HFF-Myc (cell line): ENCODE measurements around the gene TRAPPC13.
A peak's percentile ranks its signal among the peaks of the same experiment; 100 is the strongest.
"Not testable (repeated sequence)": the region's sequence is repeated elsewhere in the genome, so short reads cannot be mapped to it uniquely, and the experiment has no call there.

ENCODE experiments used
- DNase-seq: peaks from one replicate; pipeline ENCODE4 v3.0.0-alpha.2; 2011; ENCODE audit warnings: low read depth; ENCODE audit errors: extremely low read depth
- H3K4me3 ChIP-seq: replicated peaks from 2 replicates; pipeline ENCODE4 v1.5.1; 2011; ENCODE audit warnings: low read depth, mild to moderate bottlenecking, control low read depth, low read length
- TF ChIP-seq, protein P1 (sequence below): IDR thresholded peaks from 2 replicates; pipeline ENCODE4 v1.5.1; 2012; ENCODE audit warnings: mild to moderate bottlenecking, low read depth, low read length, control low read depth; ENCODE audit errors: missing control alignments

The TRAPPC13 gene

DNA sequence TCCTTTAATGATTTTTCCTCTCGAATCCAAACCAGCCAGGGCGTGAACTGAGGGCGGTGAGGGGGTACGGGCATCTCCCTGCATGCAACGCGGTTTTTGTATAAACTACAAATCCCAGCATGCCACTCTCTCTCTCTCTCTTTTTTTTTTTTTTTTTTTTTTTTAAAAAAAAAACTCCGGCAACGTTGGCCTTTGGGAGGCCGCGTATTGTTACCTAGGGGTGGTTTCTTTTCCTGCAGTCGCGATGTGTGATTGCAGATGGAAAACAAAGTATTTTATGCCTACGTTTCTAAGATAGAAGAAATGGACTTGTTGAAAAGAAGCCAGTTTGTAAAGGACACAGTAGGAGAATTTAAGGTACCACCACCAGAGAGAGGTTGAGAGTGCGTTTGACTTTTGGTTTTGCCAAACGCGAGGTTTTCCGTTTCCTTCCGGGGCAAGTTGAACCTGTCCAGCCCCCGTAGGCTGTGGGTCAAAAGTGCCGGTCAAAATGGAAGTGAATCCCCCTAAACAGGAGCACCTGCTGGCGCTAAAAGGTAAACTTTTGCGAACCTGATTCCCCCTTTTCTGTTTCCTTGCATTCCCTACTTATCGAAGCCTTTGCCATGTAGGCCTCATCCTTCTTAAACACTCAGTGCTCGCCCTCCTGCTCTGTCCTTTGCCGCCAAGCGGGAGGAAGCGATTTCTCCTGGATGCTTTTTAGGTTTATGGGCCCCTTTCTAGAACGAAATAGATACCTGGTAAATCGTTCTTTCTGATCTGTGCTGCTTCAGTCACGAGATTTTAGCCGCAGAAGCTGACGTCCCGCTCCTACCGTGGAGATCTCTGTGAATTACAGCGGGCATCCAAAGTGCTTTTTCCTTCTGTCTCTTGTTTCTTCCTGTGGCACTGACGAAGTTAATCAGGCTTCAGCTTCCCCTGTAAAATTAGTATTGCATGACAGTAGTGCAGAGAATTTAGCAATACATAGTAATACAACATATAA lies at the start of gene TRAPPC13, which contains the start of gene SHLD3:
Gene TRAPPC13, plus strand, starts transcription at position 457 of the 985 bp plus-strand sequence. Its CDS starts 34 bp downstream, at position 491.
Gene SHLD3, plus strand, starts transcription at position 457 of the 985 bp plus-strand sequence. CDS start 4,561 bp downstream, outside the sequence.
- DNase-seq = peak; percentile 52

DNA sequence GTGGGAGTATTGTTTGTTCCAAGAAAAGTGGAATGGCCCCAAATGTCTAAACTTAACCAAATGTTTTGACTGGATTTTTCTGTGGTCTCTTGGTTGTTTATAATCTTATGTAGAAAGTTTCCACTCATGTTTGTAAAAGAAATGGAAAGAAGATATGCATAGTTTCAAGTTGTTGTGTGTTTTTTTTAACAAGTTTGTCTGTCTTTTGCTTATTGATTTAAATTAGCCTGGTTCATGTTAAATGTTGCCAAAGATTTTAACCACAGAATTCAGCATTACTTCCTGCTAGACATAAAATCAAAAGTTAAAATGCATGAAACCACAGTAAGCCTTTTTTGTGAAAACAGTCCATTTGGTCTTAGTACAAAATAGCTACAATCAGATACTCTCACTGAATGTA lies 47.7 kb upstream of the TRAPPC13 start:
- no peak for DNase-seq
- no peak overlapping the region for H3K4me3 ChIP-seq
- TF ChIP-seq, protein P1, sequence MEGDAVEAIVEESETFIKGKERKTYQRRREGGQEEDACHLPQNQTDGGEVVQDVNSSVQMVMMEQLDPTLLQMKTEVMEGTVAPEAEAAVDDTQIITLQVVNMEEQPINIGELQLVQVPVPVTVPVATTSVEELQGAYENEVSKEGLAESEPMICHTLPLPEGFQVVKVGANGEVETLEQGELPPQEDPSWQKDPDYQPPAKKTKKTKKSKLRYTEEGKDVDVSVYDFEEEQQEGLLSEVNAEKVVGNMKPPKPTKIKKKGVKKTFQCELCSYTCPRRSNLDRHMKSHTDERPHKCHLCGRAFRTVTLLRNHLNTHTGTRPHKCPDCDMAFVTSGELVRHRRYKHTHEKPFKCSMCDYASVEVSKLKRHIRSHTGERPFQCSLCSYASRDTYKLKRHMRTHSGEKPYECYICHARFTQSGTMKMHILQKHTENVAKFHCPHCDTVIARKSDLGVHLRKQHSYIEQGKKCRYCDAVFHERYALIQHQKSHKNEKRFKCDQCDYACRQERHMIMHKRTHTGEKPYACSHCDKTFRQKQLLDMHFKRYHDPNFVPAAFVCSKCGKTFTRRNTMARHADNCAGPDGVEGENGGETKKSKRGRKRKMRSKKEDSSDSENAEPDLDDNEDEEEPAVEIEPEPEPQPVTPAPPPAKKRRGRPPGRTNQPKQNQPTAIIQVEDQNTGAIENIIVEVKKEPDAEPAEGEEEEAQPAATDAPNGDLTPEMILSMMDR = no peak

More for the DNA sequence above, at the start of gene TRAPPC13, which contains the start of gene SHLD3:
- TF ChIP-seq, protein P1 = no peak
- H3K4me3 ChIP-seq = peak within 1 kb of the TSS; percentile 72

DNA sequence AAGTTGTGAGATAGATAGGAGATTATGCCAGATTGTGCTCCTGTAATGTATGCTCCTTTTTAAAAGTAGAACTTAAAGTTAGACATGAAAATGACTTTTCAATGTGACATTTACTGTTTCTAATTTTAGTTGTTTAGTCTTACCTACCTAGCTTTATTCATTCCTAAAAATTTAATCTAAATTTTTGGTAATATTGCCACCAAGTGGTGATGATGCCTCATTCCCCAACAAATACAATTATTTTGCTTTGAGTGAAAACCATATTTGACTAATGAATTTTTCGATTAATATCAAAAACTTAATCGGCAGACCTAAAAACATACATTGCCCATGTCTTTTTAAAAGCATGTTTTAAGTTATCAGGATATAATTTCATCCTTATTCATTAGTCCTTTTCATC lies 36.1 kb upstream of the TRAPPC13 start:
- TF ChIP-seq, protein P1 = no peak
- H3K4me3 ChIP-seq = no peak overlapping the region
- DNase-seq = no peak

DNA sequence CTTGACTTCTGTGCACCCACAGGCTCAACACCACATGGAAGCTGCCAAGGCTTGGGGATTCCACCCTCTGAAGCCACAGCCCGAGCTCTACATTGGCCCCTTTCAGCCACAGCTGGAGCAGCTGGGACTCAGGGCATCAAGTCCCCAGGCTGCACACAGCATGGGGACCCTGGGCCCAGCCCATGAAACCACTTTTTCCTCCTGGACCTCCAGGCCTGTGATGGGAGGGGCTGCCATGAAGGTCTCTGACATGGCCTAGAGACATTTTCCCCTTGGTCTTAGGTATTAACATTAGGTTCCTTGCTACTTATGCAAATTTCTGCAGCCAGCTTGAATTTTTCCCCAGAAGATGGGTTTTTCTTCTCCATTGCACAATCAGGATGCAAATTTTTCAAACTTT lies 23.1 kb upstream of the TRAPPC13 start:
- not testable (repeated sequence) for DNase-seq, H3K4me3 ChIP-seq

- no peak overlapping the region for H3K4me3 ChIP-seq
- DNase-seq = no peak
- TF ChIP-seq, protein P1 = no peak
These were observed 13.3 kb upstream of the TRAPPC13 start for GRCh38 chr5:65611524-65611923.

GRCh38 chr5:65612298-65612907 lies 12.4 kb upstream of the TRAPPC13 start:
- TF ChIP-seq, protein P1 = no peak
- no peak overlapping the region for H3K4me3 ChIP-seq
- DNase-seq = no peak

DNA sequence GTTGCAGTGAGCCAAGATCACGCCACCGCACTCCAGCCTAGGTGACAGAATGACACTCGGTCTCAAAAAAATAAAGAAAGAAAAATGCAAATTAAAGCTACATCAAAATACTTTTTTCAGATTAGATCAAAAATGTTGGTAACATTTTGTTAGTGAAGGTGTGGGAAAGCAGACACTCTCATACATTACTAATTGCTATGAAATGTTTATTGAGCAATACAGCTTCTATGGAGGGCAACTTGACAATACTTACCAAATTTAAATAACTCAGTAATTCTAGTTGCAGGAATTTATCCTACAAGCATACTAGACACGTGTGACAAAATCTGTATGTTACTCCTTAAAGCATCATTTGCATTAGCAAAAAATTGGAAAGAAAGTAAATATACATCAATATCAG lies 4.8 kb upstream of the TRAPPC13 start:
- no peak overlapping the region for H3K4me3 ChIP-seq
- DNase-seq = no peak
- TF ChIP-seq, protein P1 = no peak

- H3K4me3 ChIP-seq, DNase-seq: not testable (repeated sequence)
These were observed 2.9 kb upstream of the TRAPPC13 start for GRCh38 chr5:65621961-65622360.
